T-cell (primary cell): ENCODE measurements around the gene MRGPRX4. TPM values are rescaled to one million over a fixed set of nuclear protein-coding genes. Genes with fewer than 3 reads are reported as not detected.
"Not testable (repeated sequence)": the region's sequence is repeated elsewhere in the genome, so short reads cannot be mapped to it uniquely, and the experiment has no call there.

Experiments
- ATAC-seq, 4 experiments: fragments of 200-7000 bp in 3 of 4; fragments of 150-1000 bp in 1 of 4; cut with Tn5 transposase; replicated peaks in 1 of 4; 1 replicate in 3 of 4; 2 replicates in 1 of 4; pipeline ENCODE4 v1.10.0; 2021; ENCODE audit warnings: moderate library complexity in 3 of 4, mild to moderate bottlenecking in 2 of 4, moderate number of reproducible peaks in 1 of 4
- CTCF ChIA-PET, 2 donors: fragments of 300-600 bp; sonication (Branson Sonifier 250); formaldehyde crosslinking; loops; one replicate each; lab custom pipeline; 2022; ENCODE audit warnings: antibody characterized with exemption in 2 of 2; lab: Charles Lee
- POLR2A ChIA-PET, 2 donors: fragments of 300-600 bp; sonication (Branson Sonifier 250); formaldehyde crosslinking; loops; one replicate each; lab custom pipeline; 2022; ENCODE audit warnings: antibody characterized with exemption in 2 of 2; lab: Charles Lee
- DNase-seq, 35 experiments: peaks; one replicate each; pipeline versions ENCODE4 v3.0.0 to v3.0.0-alpha.2; 2013 to 2023
- H3K27ac ChIP-seq: one replicate; pipeline ENCODE4 v1.5.1; 2013; ENCODE audit warnings: low read length
- H3K27me3 ChIP-seq, 2 experiments: replicated peaks in 1 of 2; 1 replicate in 1 of 2; 2 replicates in 1 of 2; pipeline versions ENCODE4 v1.6.1 to v1.7.0; 2013; ENCODE audit warnings: low read length in 1 of 2, mixed read lengths in 1 of 2; ENCODE audit not compliant: control insufficient read depth in 2 of 2, insufficient read depth in 2 of 2; ENCODE audit errors: extremely low read depth in 1 of 2
- H3K36me3 ChIP-seq, 2 donors: 1 replicate in 1 of 2; 2 replicates in 1 of 2; pipeline versions ENCODE4 v1.6.1 to v1.7.0; 2013; ENCODE audit warnings: low read length in 1 of 2; ENCODE audit not compliant: control insufficient read depth in 2 of 2, insufficient read depth in 1 of 2; ENCODE audit errors: extremely low read depth in 1 of 2
- H3K4me1 ChIP-seq, 2 experiments: 1 replicate in 1 of 2; 2 replicates in 1 of 2; pipeline versions ENCODE4 v1.6.1 to v1.7.0; 2013; ENCODE audit warnings: low read length in 2 of 2, mixed read lengths in 1 of 2; ENCODE audit not compliant: insufficient read depth in 2 of 2, control insufficient read depth in 1 of 2; ENCODE audit errors: extremely low read depth in 1 of 2
- H3K4me3 ChIP-seq, 2 donors: 1 replicate in 1 of 2; 2 replicates in 1 of 2; pipeline versions ENCODE4 v1.5.1 to v1.7.0; 2013; ENCODE audit warnings: mild to moderate bottlenecking in 2 of 2, low read length in 1 of 2, moderate library complexity in 1 of 2; ENCODE audit not compliant: control insufficient read depth in 1 of 2; ENCODE audit errors: extremely low read depth in 1 of 2
- H3K9me3 ChIP-seq: 2 replicates; pipeline ENCODE4 v1.7.0; 2013
- H3K27ac Mint-ChIP-seq, 2 donors: one replicate each; pipeline ENCODE4 v1.8.0; 2020 to 2021; ENCODE audit warnings: mild to moderate bottlenecking in 2 of 2, mixed read lengths in 2 of 2
- H3K27me3 Mint-ChIP-seq, 2 donors: one replicate each; pipeline ENCODE4 v1.8.0; 2021 to 2022; ENCODE audit warnings: mixed read lengths in 2 of 2
- H3K36me3 Mint-ChIP-seq: one replicate; pipeline ENCODE4 v1.8.0; 2021; ENCODE audit warnings: mixed read lengths
- H3K4me1 Mint-ChIP-seq, 3 donors: one replicate each; pipeline ENCODE4 v1.8.0; 2020 to 2022; ENCODE audit warnings: mixed read lengths in 3 of 3, mild to moderate bottlenecking in 1 of 3
- H3K4me3 Mint-ChIP-seq, 3 donors: one replicate each; pipeline ENCODE4 v1.8.0; 2020 to 2022; ENCODE audit warnings: mild to moderate bottlenecking in 3 of 3, mixed read lengths in 3 of 3, moderate library complexity in 3 of 3
- H3K9me3 Mint-ChIP-seq, 3 donors: one replicate each; pipeline ENCODE4 v1.8.0; 2020 to 2022; ENCODE audit warnings: mixed read lengths in 3 of 3
- WGBS: methylation state at CpG from one replicate; pipeline ENCODE4 v1.1.5; 2013; ENCODE audit warnings: missing lambda C conversion rate; ENCODE audit not compliant: insufficient coverage; 5-methylcytosine and 5-hydroxymethylcytosine counted together
- total RNA-seq, 35 experiments: library from RNA in 6 of 35; stranded (reverse) in 6 of 35; fragments of 120-200 nt in 1 of 35; gene quantifications; one replicate each; pipeline versions ENCODE4 v1.2.1 to v1.2.4 and lab custom pipeline; 2013 to 2026

Gene MRGPRX4
- total RNA-seq = not detected
- total RNA-seq (2013) = not detected
- total RNA-seq (lab: John Stamatoyannopoulos, UW) = 0 reads per million in 29 experiments

- Mint-ChIP-seq H3K9me3 (no peaks in the 10 kb centered on the region), H3K4me3 (no peak within 1 kb of the TSS), H3K27me3 (peaks cover 21 to 44% of the 10 kb centered on the region in 2 donors), H3K36me3 (no peaks in the 10 kb centered on the region), H3K4me1 (no peaks in the 10 kb centered on the region), H3K27ac (peak within 1 kb of the TSS in 1 of 2 donors; percentile 20)
- ChIA-PET POLR2A (no interaction called here), CTCF (no interaction called here)
- ATAC-seq = no peak
- Histone ChIP-seq H3K27ac (no peak within 1 kb of the TSS), H3K4me1 (no peaks in the 10 kb centered on the region), H3K36me3 (no peaks in the 10 kb centered on the region), H3K9me3 (no peaks in the 10 kb centered on the region), H3K4me3 (no peak within 1 kb of the TSS), H3K27me3 (peaks cover 0 to 13% of the 10 kb centered on the region in 2 experiments)
- no peak for DNase-seq
- 90% methylated on average over 2 of the region's 3 CpGs for whole genome bisulfite sequencing
Measured at GRCh38 chr11:18172666-18173065, at the start of gene MRGPRX4. MRGPRX4 (plus strand) TSS chr11:18172837; CDS start chr11:18173257, 420 bp downstream.

- H3K27ac Mint-ChIP-seq, H3K4me1 Mint-ChIP-seq, H3K36me3 ChIP-seq, POLR2A ChIA-PET, CTCF ChIA-PET, H3K4me3 Mint-ChIP-seq, H3K9me3 Mint-ChIP-seq, H3K9me3 ChIP-seq, H3K4me1 ChIP-seq, H3K27ac ChIP-seq, DNase-seq, H3K27me3 ChIP-seq, H3K4me3 ChIP-seq, ATAC-seq, H3K36me3 Mint-ChIP-seq: not testable (repeated sequence)
- H3K27me3 Mint-ChIP-seq = peaks cover 45 to 48% of the 10 kb centered on the region in 2 donors
- no CpG with 5 or more reads among the region's 4 CpGs for WGBS
Measured at GRCh38 chr11:18131115-18131514, 41.5 kb upstream of the MRGPRX4 start.

- POLR2A ChIA-PET = no interaction called here
- H3K9me3 Mint-ChIP-seq = no peaks in the 10 kb centered on the region
- H3K4me3 Mint-ChIP-seq = no peak within 1 kb of the TSS
- Histone ChIP-seq H3K27ac (no peak within 1 kb of the TSS), H3K9me3 (no peaks in the 10 kb centered on the region), H3K4me1 (no peaks in the 10 kb centered on the region), H3K36me3 (no peaks in the 10 kb centered on the region), H3K27me3 (peaks cover 0 to 11% of the 10 kb centered on the region in 2 experiments), H3K4me3 (no peak within 1 kb of the TSS)
- DNase-seq (no peak), ATAC-seq (no peak)
- H3K36me3 Mint-ChIP-seq = no peaks in the 10 kb centered on the region
- CTCF ChIA-PET = no interaction called here
- H3K27ac Mint-ChIP-seq = no peak within 1 kb of the TSS
- peaks cover 47% of the 10 kb centered on the region in 2 donors for H3K27me3 Mint-ChIP-seq
- WGBS = 92% methylated on average over 2 of the region's 3 CpGs
- no peaks in the 10 kb centered on the region for H3K4me1 Mint-ChIP-seq
Measured at GRCh38 chr11:18132341-18132740, 40.3 kb upstream of the MRGPRX4 start, which contains the start of gene MRGPRX3. MRGPRX3 (plus strand) TSS chr11:18132571; CDS start chr11:18137203, 4,632 bp downstream.

- Histone ChIP-seq H3K4me3 (no peak overlapping the region), H3K27ac (no peak overlapping the region), H3K27me3 (peaks cover 0 to 7% of the 10 kb centered on the region in 2 experiments), H3K9me3 (no peaks in the 10 kb centered on the region), H3K4me1 (no peaks in the 10 kb centered on the region), H3K36me3 (no peaks in the 10 kb centered on the region)
- no peak for ATAC-seq
- POLR2A ChIA-PET = no interaction called here
- no peaks in the 10 kb centered on the region for H3K9me3 Mint-ChIP-seq
- H3K36me3 Mint-ChIP-seq = no peaks in the 10 kb centered on the region
- no CpG with 5 or more reads among the region's 2 CpGs for WGBS
- peaks cover 32 to 41% of the 10 kb centered on the region in 2 donors for H3K27me3 Mint-ChIP-seq
- CTCF ChIA-PET = no interaction called here
- no peak overlapping the region for H3K4me3 Mint-ChIP-seq
- no peak overlapping the region for H3K27ac Mint-ChIP-seq
- H3K4me1 Mint-ChIP-seq = no peaks in the 10 kb centered on the region
- DNase-seq = no peak
Measured at GRCh38 chr11:18135308-18135707, 37.3 kb upstream of the MRGPRX4 start.

GRCh38 chr11:18137186-18137800, 35.3 kb upstream of the MRGPRX4 start:
- H3K36me3 Mint-ChIP-seq = no peaks in the 10 kb centered on the region
- H3K4me1 ChIP-seq = no peaks in the 10 kb centered on the region
- ATAC-seq = no peak
- ChIA-PET POLR2A (no interaction called here), CTCF (no interaction called here)
- H3K4me1 Mint-ChIP-seq = no peaks in the 10 kb centered on the region
- no peak for DNase-seq
- H3K9me3 ChIP-seq = no peaks in the 10 kb centered on the region
- peaks cover 0 to 7% of the 10 kb centered on the region in 2 experiments for H3K27me3 ChIP-seq
- no peak overlapping the region for H3K27ac ChIP-seq
- H3K9me3 Mint-ChIP-seq = no peaks in the 10 kb centered on the region
- no peaks in the 10 kb centered on the region for H3K36me3 ChIP-seq
- WGBS = 93% methylated on average over 25 of the region's 29 CpGs
- no peak overlapping the region for H3K4me3 ChIP-seq
- H3K27me3 Mint-ChIP-seq = peaks cover 34 to 39% of the 10 kb centered on the region in 2 donors
- no peak overlapping the region for H3K4me3 Mint-ChIP-seq
- no peak overlapping the region for H3K27ac Mint-ChIP-seq

GRCh38 chr11:18140145-18140544, 32.5 kb upstream of the MRGPRX4 start:
- no CpG with 5 or more reads among the region's 2 CpGs for WGBS
- CTCF ChIA-PET = no interaction called here
- H3K27me3 Mint-ChIP-seq = peaks cover 37 to 42% of the 10 kb centered on the region in 2 donors

More at GRCh38 chr11:18140145-18140544, 32.5 kb upstream of the MRGPRX4 start:
- Histone ChIP-seq H3K36me3 (no peaks in the 10 kb centered on the region), H3K27ac (no peak overlapping the region), H3K4me3 (no peak overlapping the region), H3K27me3 (peaks cover 2 to 7% of the 10 kb centered on the region in 2 experiments), H3K9me3 (no peaks in the 10 kb centered on the region), H3K4me1 (no peaks in the 10 kb centered on the region)
- Mint-ChIP-seq H3K27ac (no peak overlapping the region), H3K4me1 (no peaks in the 10 kb centered on the region), H3K9me3 (no peaks in the 10 kb centered on the region), H3K36me3 (no peaks in the 10 kb centered on the region), H3K4me3 (no peak overlapping the region)
- ATAC-seq = no peak
- DNase-seq = no peak
- POLR2A ChIA-PET = no interaction called here
